HG03135 (cell line): ENCODE measurements around the gene MYL6.
A peak's percentile ranks its signal among the peaks of the same experiment; 100 is the strongest.
"Not testable (repeated sequence)": the region's sequence is repeated elsewhere in the genome, so short reads cannot be mapped to it uniquely, and the experiment has no call there.

Experiments used
- ATAC-seq: cut with Tn5 transposase; IDR thresholded peaks from one replicate; pipeline ENCODE4 v1.9.1; 2021; ENCODE audit warnings: mild to moderate bottlenecking, moderate library complexity; ENCODE audit not compliant: unreplicated experiment

Gene MYL6

GRCh38 chr12:56156464-56157200, 1.5 kb upstream of the MYL6 start:
- ATAC-seq = not testable (repeated sequence)

- ATAC-seq = peak; percentile 27
Measured at GRCh38 chr12:56157201-56158028, 744 bp upstream of the MYL6 start.

GRCh38 chr12:56158926-56159461, 835 bp downstream of the MYL6 start:
- no peak for ATAC-seq

GRCh38 chr12:56159482-56160192, 1.5 kb downstream of the MYL6 start:
- no peak for ATAC-seq

GRCh38 chr12:56160193-56160763, 2.1 kb downstream of the MYL6 start:
- no peak for ATAC-seq

GRCh38 chr12:56160894-56161689, 2.9 kb downstream of the MYL6 start:
- ATAC-seq = no peak

GRCh38 chr12:56161690-56162351, 3.7 kb downstream of the MYL6 start:
- no peak for ATAC-seq

GRCh38 chr12:56162468-56163290, 4.5 kb downstream of the MYL6 start:
- ATAC-seq = no peak

- ATAC-seq = no peak
Measured at GRCh38 chr12:56163533-56164344, 5.6 kb downstream of the MYL6 start.

GRCh38 chr12:56164345-56164729, 6.2 kb downstream of the MYL6 start:
- ATAC-seq = no peak

- ATAC-seq = no peak
Measured at GRCh38 chr12:56165369-56165768, 7.2 kb downstream of the MYL6 start.

- no peak for ATAC-seq
Measured at GRCh38 chr12:56169229-56169759, 11.1 kb downstream of the MYL6 start.

- ATAC-seq = no peak
Measured at GRCh38 chr12:56172839-56173238, 14.7 kb downstream of the MYL6 start.

GRCh38 chr12:56178347-56178746, 20.2 kb downstream of the MYL6 start:
- ATAC-seq = no peak

GRCh38 chr12:56186957-56187356, 28.8 kb downstream of the MYL6 start:
- no peak for ATAC-seq

- no peak for ATAC-seq
Measured at GRCh38 chr12:56188131-56188777, 30.1 kb downstream of the MYL6 start.

- ATAC-seq = peak; percentile 15
Measured at GRCh38 chr12:56188778-56189098, 30.6 kb downstream of the MYL6 start.
